OCI-LY7 (cell line): ENCODE measurements around the gene LMX1B. TPM values are rescaled to one million over a fixed set of nuclear protein-coding genes. Genes with fewer than 3 reads are reported as not detected.

Source experiments
- BruUV-seq: library from RNA; stranded (reverse); fragments of 400-500 nt; replicated peaks from 2 replicates; lab custom pipeline; 2021; lab: Mats Ljungman, UMichigan
- CTCF ChIA-PET: fragments of 300-600 bp; sonication (Branson Sonifier 250); formaldehyde crosslinking; loops from one replicate; lab custom pipeline; 2022; ENCODE audit warnings: antibody characterized with exemption; ENCODE audit not compliant: unreplicated experiment; lab: Charles Lee
- POLR2A ChIA-PET: fragments of 300-600 bp; sonication (Branson Sonifier 250); formaldehyde crosslinking; loops from one replicate; lab custom pipeline; 2022; ENCODE audit warnings: antibody characterized with exemption; lab: Charles Lee
- DNase-seq: peaks from one replicate; pipeline ENCODE4 v3.0.0-alpha.2; 2015; ENCODE audit warnings: low spot score
- H2AFZ ChIP-seq: fragments of 200-600 bp; sonication (generic), shearing (Covaris generic); 2 replicates; pipeline ENCODE4 v1.6.1; 2014; ENCODE audit warnings: mild to moderate bottlenecking, antibody characterized with exemption, low read length, moderate library complexity
- H3K27ac ChIP-seq: fragments of 200-600 bp; sonication (generic); 2 replicates; pipeline ENCODE4 v1.5.1; 2014; ENCODE audit warnings: mixed run types, low read depth, mild to moderate bottlenecking, moderate library complexity, low read length, inconsistent platforms; ENCODE audit not compliant: poor library complexity, severe bottlenecking
- H3K36me3 ChIP-seq: fragments of 200-600 bp; sonication (generic); 2 replicates; pipeline ENCODE4 v1.6.1; 2014; ENCODE audit warnings: mild to moderate bottlenecking, antibody characterized with exemption, low read length, moderate library complexity, mixed read lengths; ENCODE audit not compliant: insufficient read depth
- H3K4me1 ChIP-seq: fragments of 200-600 bp; sonication (generic); 2 replicates; pipeline ENCODE4 v1.5.1; 2014; ENCODE audit warnings: mild to moderate bottlenecking, low read length; ENCODE audit not compliant: insufficient read depth, poor library complexity, severe bottlenecking
- H3K4me2 ChIP-seq: fragments of 200-600 bp; sonication (generic); 2 replicates; pipeline ENCODE4 v1.6.1; 2014; ENCODE audit warnings: mild to moderate bottlenecking, low read length
- H3K4me3 ChIP-seq: fragments of 200-600 bp; sonication (generic); 2 replicates; pipeline ENCODE4 v1.5.1; 2014; ENCODE audit warnings: mild to moderate bottlenecking, low read depth, low read length; ENCODE audit not compliant: poor library complexity, severe bottlenecking
- H3K79me2 ChIP-seq: fragments of 200-600 bp; sonication (generic); 2 replicates; pipeline ENCODE4 v1.6.1; 2016; ENCODE audit warnings: low read depth, mild to moderate bottlenecking, low read length, moderate library complexity, mixed read lengths; ENCODE audit not compliant: insufficient read depth
- H3K9me2 ChIP-seq: fragments of 200-600 bp; sonication (generic); 2 replicates; pipeline ENCODE4 v1.6.1; 2016; ENCODE audit warnings: mild to moderate bottlenecking, low read length, mixed read lengths; ENCODE audit not compliant: insufficient read depth
- H3K9me3 ChIP-seq: fragments of 200-600 bp; sonication (generic); 2 replicates; pipeline ENCODE4 v1.6.1; 2014; ENCODE audit warnings: mild to moderate bottlenecking, mixed run types, low read length, mixed read lengths
- H4K20me1 ChIP-seq: fragments of 200-600 bp; sonication (generic); 2 replicates; pipeline ENCODE4 v1.6.1; 2014; ENCODE audit warnings: mild to moderate bottlenecking, antibody characterized with exemption, low read length, moderate library complexity, mixed read lengths; ENCODE audit not compliant: insufficient read depth
- CTCF ChIP-seq: fragments of 200-600 bp; sonication (generic); conservative IDR thresholded peaks from 2 replicates; pipeline ENCODE4 v1.5.1; 2014; ENCODE audit warnings: mild to moderate bottlenecking, antibody characterized with exemption, low read length, moderate library complexity, mixed read lengths
- EZH2phosphoT487 ChIP-seq: fragments of 200-600 bp; sonication (generic); IDR thresholded peaks from 2 replicates; pipeline ENCODE4 v1.6.1; 2018; ENCODE audit warnings: low read depth, borderline replicate concordance, mild to moderate bottlenecking, mixed run types, antibody characterized with exemption, low read length, moderate library complexity, mixed read lengths
- intact Hi-C: fragments of 100-400 bp; cut with micrococcal nuclease; formaldehyde crosslinking; loops from one replicate; pipeline ENCODE4 v1.10.0; 2022; ENCODE audit not compliant: unreplicated experiment
- total RNA-seq, 2 experiments: library from RNA; depleted of rRNA in 1 of 2; stranded (reverse); fragments of >200 nt in 1 of 2; shearing (Covaris generic) in 1 of 2; gene quantifications; 2 replicates each; pipeline ENCODE4 v1.2.3, GENCODE V29; 2014 to 2022

LMX1B gene
- total RNA-seq, 2 experiments from 2014 or later = not detected

- Histone ChIP-seq H3K9me2 (no peaks in the 10 kb centered on the region), H3K27ac (no peak overlapping the region), H2AFZ (no peak overlapping the region), H3K4me1 (no peaks in the 10 kb centered on the region), H3K36me3 (no peaks in the 10 kb centered on the region), H3K79me2 (no peaks in the 10 kb centered on the region), H4K20me1 (no peaks in the 10 kb centered on the region), H3K9me3 (no peaks in the 10 kb centered on the region), H3K4me2 (no peak overlapping the region), H3K4me3 (no peak overlapping the region)
- intact Hi-C loops = no loop called here
- DNase-seq = no peak
- no TSS peak for BruUV-seq
- TF ChIP-seq CTCF = no peak
- TF ChIP-seq EZH2phosphoT487 = no peak
- ChIA-PET CTCF (interaction anchor here (0.6 kb wide), 1 partner anchor 14 kb away, joined by 3 read pairs; no protein-coding TSS in a partner anchor), POLR2A (no interaction called here)
Observed at GRCh38 chr9:126673689-126674364, 60.1 kb downstream of the LMX1B start.

GRCh38 chr9:126674365-126675146 lies 60.8 kb downstream of the LMX1B start:
- no TSS peak for BruUV-seq
- intact Hi-C loops = no loop called here
- H4K20me1 ChIP-seq = no peaks in the 10 kb centered on the region
- H3K9me3 ChIP-seq = no peaks in the 10 kb centered on the region
- no peaks in the 10 kb centered on the region for H3K79me2 ChIP-seq
- no peak overlapping the region for H3K4me2 ChIP-seq
- TF ChIP-seq CTCF (no peak), EZH2phosphoT487 (no peak)
- no peak overlapping the region for H3K4me3 ChIP-seq
- ChIA-PET CTCF (interaction anchor here (0.6 kb wide), 1 partner anchor 13 kb away, joined by 3 read pairs; no protein-coding TSS in a partner anchor), POLR2A (no interaction called here)
- no peaks in the 10 kb centered on the region for H3K36me3 ChIP-seq
- no peak overlapping the region for H2AFZ ChIP-seq
- no peaks in the 10 kb centered on the region for H3K4me1 ChIP-seq
- no peak overlapping the region for H3K27ac ChIP-seq
- no peaks in the 10 kb centered on the region for H3K9me2 ChIP-seq
- DNase-seq = no peak

- DNase-seq = no peak
- Histone ChIP-seq H3K36me3 (no peaks in the 10 kb centered on the region), H3K4me1 (no peaks in the 10 kb centered on the region), H3K4me2 (no peak overlapping the region), H3K79me2 (no peaks in the 10 kb centered on the region), H4K20me1 (no peaks in the 10 kb centered on the region), H3K4me3 (no peak overlapping the region), H2AFZ (no peak overlapping the region), H3K9me2 (no peaks in the 10 kb centered on the region), H3K27ac (no peak overlapping the region), H3K9me3 (no peaks in the 10 kb centered on the region)
- POLR2A ChIA-PET = interaction anchor here (0.7 kb wide), 1 partner anchor 493 kb away, joined by 4 read pairs; no protein-coding TSS in a partner anchor
- BruUV-seq = no TSS peak
- TF ChIP-seq EZH2phosphoT487 (no peak), CTCF (no peak)
- intact Hi-C loops = no loop called here
- CTCF ChIA-PET = no interaction called here
Observed at GRCh38 chr9:126675147-126675467, 61.4 kb downstream of the LMX1B start.
